ENCODE measurements around the gene MOB2.

The MOB2 gene

GRCh38 chr11:1502954-1503707 lies 16.6 kb upstream of the MOB2 start:
- DNase-seq = no peak

GRCh38 chr11:1502168-1502953 lies 15.8 kb upstream of the MOB2 start:
- DNase-seq = no peak

GRCh38 chr11:1501421-1502167 lies 15.0 kb upstream of the MOB2 start:
- no peak for DNase-seq

GRCh38 chr11:1500466-1501420 lies 14.2 kb upstream of the MOB2 start:
- no peak for DNase-seq

- no peak for DNase-seq
Observed at GRCh38 chr11:1499899-1500298, 13.3 kb upstream of the MOB2 start.

GRCh38 chr11:1499261-1499890 lies 12.8 kb upstream of the MOB2 start:
- no peak for DNase-seq

- no peak for DNase-seq
Observed at GRCh38 chr11:1498262-1498661, 11.7 kb upstream of the MOB2 start.

GRCh38 chr11:1497600-1497999 lies 11.0 kb upstream of the MOB2 start:
- DNase-seq = no peak

GRCh38 chr11:1496761-1497095 lies 10.1 kb upstream of the MOB2 start:
- no peak for DNase-seq

- no peak for DNase-seq
Observed at GRCh38 chr11:1496091-1496760, 9.6 kb upstream of the MOB2 start.

GRCh38 chr11:1494650-1495049 lies 8.1 kb upstream of the MOB2 start:
- no peak for DNase-seq

GRCh38 chr11:1493650-1494244 lies 7.2 kb upstream of the MOB2 start:
- no peak for DNase-seq

- no peak for DNase-seq
Observed at GRCh38 chr11:1491379-1491778, 4.8 kb upstream of the MOB2 start.

- no peak for DNase-seq
Observed at GRCh38 chr11:1490651-1491050, 4.1 kb upstream of the MOB2 start.

- DNase-seq = no peak
Observed at GRCh38 chr11:1488575-1489180, 2.1 kb upstream of the MOB2 start.

- no peak for DNase-seq
Observed at GRCh38 chr11:1487851-1488574, 1.4 kb upstream of the MOB2 start.

- no peak for DNase-seq
Observed at GRCh38 chr11:1487091-1487850, 692 bp upstream of the MOB2 start.

- no peak for DNase-seq
Observed at GRCh38 chr11:1485504-1485885, 1.1 kb downstream of the MOB2 start.
